ENCODE measurements around the gene BOD1L2.

Gene BOD1L2

DNA sequence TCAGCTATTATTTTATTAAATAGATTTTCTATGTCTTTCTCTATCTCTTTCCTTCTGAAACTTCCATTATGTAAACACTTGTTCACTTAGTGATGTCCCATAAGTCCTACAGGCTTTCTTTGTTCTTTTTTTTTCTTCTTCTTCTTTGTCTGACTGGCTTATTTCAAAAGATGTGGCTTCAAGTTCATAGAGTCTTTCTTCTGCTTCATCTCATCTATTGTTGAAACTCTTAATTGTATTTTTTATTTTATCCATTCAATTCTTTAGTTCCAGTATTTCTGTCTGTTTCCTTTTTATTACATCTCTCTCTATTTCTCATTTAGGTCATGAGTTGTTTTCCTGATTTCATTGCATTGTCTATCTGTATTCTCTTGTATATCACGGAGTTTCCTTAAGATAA lies 38.5 kb downstream of the BOD1L2 start:
- no peak for TF ChIP-seq YY1 (IDR thresholded peaks at IDR 0.05; ENCODE audit: insufficient read depth, insufficient read length)
- no peak for TF ChIP-seq ZNF274 (IDR thresholded peaks at IDR 0.05; ENCODE audit: low read depth, low read length)
- no peak for TF ChIP-seq SUZ12 (IDR thresholded peaks at IDR 0.05; ENCODE audit: extremely low read depth, insufficient read depth, insufficient read length)

DNA sequence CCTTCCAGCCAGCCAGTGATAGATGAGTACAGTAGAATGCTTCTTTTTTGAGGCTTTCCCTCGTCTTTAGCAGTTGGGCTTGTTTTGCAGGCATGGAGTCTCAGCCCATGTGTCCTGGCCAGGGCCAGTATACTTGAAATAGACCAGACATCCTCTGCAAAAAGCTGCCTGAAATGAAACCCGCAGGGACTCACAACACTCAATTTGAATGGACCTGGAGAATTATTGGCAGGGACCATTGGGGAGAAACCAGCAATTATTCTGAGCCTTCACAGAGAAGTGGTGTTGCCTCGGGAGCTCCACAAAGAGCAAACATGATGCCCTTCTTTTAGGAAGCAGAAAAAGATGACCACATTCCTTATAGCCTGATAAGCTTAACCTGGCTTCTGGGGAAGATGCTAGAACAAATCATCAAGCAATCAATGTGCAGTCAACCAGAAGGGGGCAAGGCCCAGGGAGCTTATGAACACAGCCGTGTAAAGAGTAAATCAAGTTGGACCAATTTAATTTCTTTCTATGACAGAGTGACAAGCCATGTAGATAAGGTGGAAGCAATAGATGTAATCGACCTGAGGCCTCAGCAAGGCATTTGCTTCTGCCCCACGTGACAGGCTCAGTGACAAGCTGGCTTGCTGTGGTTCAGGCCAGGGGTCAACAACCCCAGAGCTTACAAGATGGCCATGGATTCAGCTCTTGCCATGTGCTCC lies 42.1 kb downstream of the BOD1L2 start:
- no peak overlapping the region for H3K9ac ChIP-seq (ENCODE audit: insufficient read length, low read depth)
- no peak for DNase-seq (ENCODE audit: low read depth, low spot score)
- TF ChIP-seq SUZ12 (IDR thresholded peaks at IDR 0.05; ENCODE audit: extremely low read depth, insufficient read depth, insufficient read length) (no peak), ZNF274 (IDR thresholded peaks at IDR 0.05; ENCODE audit: low read depth, low read length) (no peak), YY1 (IDR thresholded peaks at IDR 0.05; ENCODE audit: insufficient read depth, insufficient read length) (no peak)
- no peak overlapping the region for H3K4me3 ChIP-seq (ENCODE audit: insufficient read length, low read depth)
- H3K4me1 ChIP-seq (ENCODE audit: insufficient read depth, insufficient read length), result no peaks in the 10 kb centered on the region
- no peaks in the 10 kb centered on the region for H3K36me3 ChIP-seq (ENCODE audit: insufficient read depth, insufficient read length, low read length)
- H3K9me3 ChIP-seq (ENCODE audit: insufficient read depth, low read length), result peaks cover 11% of the 10 kb centered on the region
- H3K27me3 ChIP-seq (ENCODE audit: insufficient read depth, insufficient read length), result no peaks in the 10 kb centered on the region

More for the DNA sequence above, 38.5 kb downstream of the BOD1L2 start:
- DNase-seq (ENCODE audit: low read depth, low spot score), result no peak
- no peak overlapping the region for H3K9ac ChIP-seq (ENCODE audit: insufficient read length, low read depth)
- peaks cover 15% of the 10 kb centered on the region for H3K9me3 ChIP-seq (ENCODE audit: insufficient read depth, low read length)
- no peaks in the 10 kb centered on the region for H3K4me1 ChIP-seq (ENCODE audit: insufficient read depth, insufficient read length)
- H3K4me3 ChIP-seq (ENCODE audit: insufficient read length, low read depth), result no peak overlapping the region
- no peaks in the 10 kb centered on the region for H3K36me3 ChIP-seq (ENCODE audit: insufficient read depth, insufficient read length, low read length)
- H3K27me3 ChIP-seq (ENCODE audit: insufficient read depth, insufficient read length), result no peaks in the 10 kb centered on the region

DNA sequence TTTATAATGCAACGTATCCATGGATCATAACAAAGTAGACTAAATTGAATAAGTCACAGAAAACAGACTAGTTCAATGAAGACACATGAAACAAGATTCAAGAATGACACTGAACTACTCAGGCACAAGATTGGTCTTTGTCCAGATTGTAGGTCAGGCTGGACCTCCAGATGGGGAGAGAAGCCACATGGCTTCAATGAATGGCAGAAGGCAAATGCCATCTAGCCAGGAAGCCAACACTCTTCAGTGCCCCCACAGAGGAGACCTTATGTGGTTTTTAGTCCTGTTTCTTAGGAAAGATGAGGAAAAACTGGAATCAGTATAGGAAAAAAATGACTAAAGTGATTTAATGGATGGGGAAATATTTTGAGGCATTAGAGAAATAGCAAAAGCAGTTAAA lies 43.1 kb downstream of the BOD1L2 start:
- H3K9ac ChIP-seq (ENCODE audit: insufficient read length, low read depth), result no peak overlapping the region
- TF ChIP-seq YY1 (IDR thresholded peaks at IDR 0.05; ENCODE audit: insufficient read depth, insufficient read length) (no peak), SUZ12 (IDR thresholded peaks at IDR 0.05; ENCODE audit: extremely low read depth, insufficient read depth, insufficient read length) (no peak), ZNF274 (IDR thresholded peaks at IDR 0.05; ENCODE audit: low read depth, low read length) (no peak)
- no peaks in the 10 kb centered on the region for H3K36me3 ChIP-seq (ENCODE audit: insufficient read depth, insufficient read length, low read length)
- DNase-seq (ENCODE audit: low read depth, low spot score), result no peak
- H3K9me3 ChIP-seq (ENCODE audit: insufficient read depth, low read length), result peaks cover 5% of the 10 kb centered on the region
- H3K27me3 ChIP-seq (ENCODE audit: insufficient read depth, insufficient read length), result no peaks in the 10 kb centered on the region
- H3K4me3 ChIP-seq (ENCODE audit: insufficient read length, low read depth), result no peak overlapping the region
- H3K4me1 ChIP-seq (ENCODE audit: insufficient read depth, insufficient read length), result no peaks in the 10 kb centered on the region

GRCh38 chr18:57194070-57194469 lies 47.2 kb downstream of the BOD1L2 start:
- DNase-seq (ENCODE audit: low read depth, low spot score), result no peak
- TF ChIP-seq ZNF274 (IDR thresholded peaks at IDR 0.05; ENCODE audit: low read depth, low read length), result no peak
- TF ChIP-seq SUZ12 (IDR thresholded peaks at IDR 0.05; ENCODE audit: extremely low read depth, insufficient read depth, insufficient read length), result no peak
- TF ChIP-seq YY1 (IDR thresholded peaks at IDR 0.05; ENCODE audit: insufficient read depth, insufficient read length), result no peak
- H3K4me3 ChIP-seq (ENCODE audit: insufficient read length, low read depth), result no peak overlapping the region

GRCh38 chr18:57194622-57195021 lies 47.7 kb downstream of the BOD1L2 start:
- Histone ChIP-seq H3K9me3 (ENCODE audit: insufficient read depth, low read length) (no peaks in the 10 kb centered on the region), H3K9ac (ENCODE audit: insufficient read length, low read depth) (no peak overlapping the region), H3K4me1 (ENCODE audit: insufficient read depth, insufficient read length) (no peaks in the 10 kb centered on the region), H3K27me3 (ENCODE audit: insufficient read depth, insufficient read length) (no peaks in the 10 kb centered on the region), H3K36me3 (ENCODE audit: insufficient read depth, insufficient read length, low read length) (no peaks in the 10 kb centered on the region), H3K4me3 (ENCODE audit: insufficient read length, low read depth) (no peak overlapping the region)
- no peak for TF ChIP-seq SUZ12 (IDR thresholded peaks at IDR 0.05; ENCODE audit: extremely low read depth, insufficient read depth, insufficient read length)
- no peak for TF ChIP-seq YY1 (IDR thresholded peaks at IDR 0.05; ENCODE audit: insufficient read depth, insufficient read length)
- TF ChIP-seq ZNF274 (IDR thresholded peaks at IDR 0.05; ENCODE audit: low read depth, low read length), result no peak
- DNase-seq (ENCODE audit: low read depth, low spot score), result no peak

More at GRCh38 chr18:57194070-57194469, 47.2 kb downstream of the BOD1L2 start:
- H3K9ac ChIP-seq (ENCODE audit: insufficient read length, low read depth), result no peak overlapping the region
- H3K4me1 ChIP-seq (ENCODE audit: insufficient read depth, insufficient read length), result no peaks in the 10 kb centered on the region
- H3K9me3 ChIP-seq (ENCODE audit: insufficient read depth, low read length), result no peaks in the 10 kb centered on the region
- H3K36me3 ChIP-seq (ENCODE audit: insufficient read depth, insufficient read length, low read length), result no peaks in the 10 kb centered on the region
- H3K27me3 ChIP-seq (ENCODE audit: insufficient read depth, insufficient read length), result no peaks in the 10 kb centered on the region

DNA sequence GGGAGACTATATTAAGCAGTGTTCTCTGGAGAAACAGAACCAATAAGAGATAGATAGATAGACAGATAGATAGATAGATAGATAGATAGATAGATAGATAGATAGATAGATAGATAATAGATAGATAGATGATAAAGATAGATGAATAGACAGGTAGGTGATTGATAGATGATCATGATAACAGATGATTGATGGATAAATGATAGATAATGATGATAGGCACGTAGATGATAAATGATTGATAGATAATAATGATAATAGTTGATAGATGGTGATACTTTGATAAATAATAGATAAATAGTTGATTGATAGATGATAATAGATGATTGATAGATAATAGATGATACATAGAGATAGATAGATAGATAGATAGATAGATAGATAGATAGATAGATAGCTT lies 48.5 kb downstream of the BOD1L2 start:
- no peak for DNase-seq (ENCODE audit: low read depth, low spot score)
- H3K36me3 ChIP-seq (ENCODE audit: insufficient read depth, insufficient read length, low read length), result no peaks in the 10 kb centered on the region
- no peaks in the 10 kb centered on the region for H3K4me1 ChIP-seq (ENCODE audit: insufficient read depth, insufficient read length)
- H3K27me3 ChIP-seq (ENCODE audit: insufficient read depth, insufficient read length), result no peaks in the 10 kb centered on the region
- H3K4me3 ChIP-seq (ENCODE audit: insufficient read length, low read depth), result no peak overlapping the region
- no peak for TF ChIP-seq ZNF274 (IDR thresholded peaks at IDR 0.05; ENCODE audit: low read depth, low read length)
- no peak for TF ChIP-seq SUZ12 (IDR thresholded peaks at IDR 0.05; ENCODE audit: extremely low read depth, insufficient read depth, insufficient read length)
- no peaks in the 10 kb centered on the region for H3K9me3 ChIP-seq (ENCODE audit: insufficient read depth, low read length)
- H3K9ac ChIP-seq (ENCODE audit: insufficient read length, low read depth), result no peak overlapping the region

DNA sequence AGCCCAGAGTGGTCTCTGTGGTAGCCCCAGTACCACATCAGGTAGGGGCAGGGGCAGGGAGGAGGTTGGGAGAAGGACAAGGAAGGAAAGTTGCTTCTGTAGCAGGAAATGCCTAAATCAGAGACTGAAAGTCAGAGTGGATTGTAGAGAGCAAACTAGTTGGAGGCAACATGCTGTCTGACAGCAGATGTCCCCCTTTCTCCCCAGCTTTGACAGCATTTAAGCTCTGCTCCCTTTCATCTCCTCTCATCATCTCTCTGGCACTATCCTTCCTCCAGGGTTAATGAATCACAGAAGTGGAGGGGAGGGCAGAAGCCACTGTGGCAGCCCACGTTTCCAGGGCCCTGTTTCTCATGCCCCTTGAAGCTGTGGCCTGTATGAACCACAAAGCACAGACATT lies 50.4 kb downstream of the BOD1L2 start:
- Histone ChIP-seq H3K9ac (ENCODE audit: insufficient read length, low read depth) (no peak overlapping the region), H3K9me3 (ENCODE audit: insufficient read depth, low read length) (no peaks in the 10 kb centered on the region), H3K36me3 (ENCODE audit: insufficient read depth, insufficient read length, low read length) (no peaks in the 10 kb centered on the region), H3K4me3 (ENCODE audit: insufficient read length, low read depth) (no peak overlapping the region), H3K27me3 (ENCODE audit: insufficient read depth, insufficient read length) (no peaks in the 10 kb centered on the region), H3K4me1 (ENCODE audit: insufficient read depth, insufficient read length) (no peaks in the 10 kb centered on the region)
- no peak for DNase-seq (ENCODE audit: low read depth, low spot score)
- no peak for TF ChIP-seq SUZ12 (IDR thresholded peaks at IDR 0.05; ENCODE audit: extremely low read depth, insufficient read depth, insufficient read length)
- no peak for TF ChIP-seq YY1 (IDR thresholded peaks at IDR 0.05; ENCODE audit: insufficient read depth, insufficient read length)
- no peak for TF ChIP-seq ZNF274 (IDR thresholded peaks at IDR 0.05; ENCODE audit: low read depth, low read length)
